SK-N-SH (cell line): ENCODE measurements around the gene PGBD4. TPM values are rescaled to one million over a fixed set of nuclear protein-coding genes. Genes with fewer than 3 reads are reported as not detected.

Experiments used
- CTCF ChIA-PET: fragments of 300-600, 350-600 bp; formaldehyde crosslinking; extraction: SDS; loops from one replicate; lab custom pipeline; 2021; lab: Yijun Ruan, JAX
- POLR2A ChIA-PET: fragments of 350-600 bp; sonication (Branson Sonifier 250); formaldehyde crosslinking; extraction: SDS; loops from one replicate; lab custom pipeline; 2020; ENCODE audit warnings: antibody characterized with exemption, inconsistent platforms; lab: Yijun Ruan, JAX
- DNase-seq: peaks from one replicate; pipeline ENCODE4 v3.0.0; 2012
- H2AFZ ChIP-seq: fragments of 200-600 bp; sonication (generic); 2 replicates; pipeline ENCODE4 v1.8.1; 2016; ENCODE audit warnings: antibody characterized with exemption, mild to moderate bottlenecking, low read depth
- H3F3A ChIP-seq: fragments of 200-600 bp; sonication (generic); replicated peaks from 2 replicates; pipeline ENCODE3; 2016; ENCODE audit warnings: antibody characterized with exemption, mild to moderate bottlenecking; ENCODE audit not compliant: insufficient read depth
- H3K27ac ChIP-seq, 2 experiments: fragments of 200-500 bp in 1 of 2; fragments of 200-600 bp in 1 of 2; sonication (Bioruptor generic) in 1 of 2; sonication (generic), shearing (Covaris generic) in 1 of 2; 2 replicates each; pipeline versions ENCODE4 v1.5.1 to v1.6.1; 2014 to 2016; ENCODE audit warnings: low read depth in 2 of 2, inconsistent platforms in 1 of 2, low read length in 1 of 2, mild to moderate bottlenecking in 1 of 2, mixed read lengths in 1 of 2
- H3K27me3 ChIP-seq: fragments of 200-600 bp; sonication (generic), shearing (Covaris generic); 2 replicates; pipeline ENCODE4 v1.6.1; 2016; ENCODE audit warnings: mixed run types; ENCODE audit not compliant: insufficient read depth
- H3K36me3 ChIP-seq, 2 experiments: fragments of 200-500 bp in 1 of 2; fragments of 200-600 bp in 1 of 2; sonication (Bioruptor generic) in 1 of 2; sonication (generic) in 1 of 2; replicated peaks in 1 of 2; 2 replicates each; pipeline versions ENCODE3 to v1.5.1; 2014 to 2016; ENCODE audit warnings: low read length in 1 of 2, mild to moderate bottlenecking in 1 of 2; ENCODE audit not compliant: insufficient read depth in 2 of 2, control insufficient read depth in 1 of 2
- H3K4me1 ChIP-seq, 2 experiments: fragments of 200-500 bp in 1 of 2; fragments of 200-600 bp in 1 of 2; sonication (Bioruptor generic) in 1 of 2; sonication (generic), shearing (Covaris generic) in 1 of 2; 2 replicates each; pipeline versions ENCODE4 v1.5.1 to v1.6.1; 2014 to 2016; ENCODE audit warnings: low read depth in 1 of 2, low read length in 1 of 2, mixed run types in 1 of 2; ENCODE audit not compliant: insufficient read depth in 2 of 2, control insufficient read depth in 1 of 2
- H3K4me2 ChIP-seq: fragments of 200-600 bp; sonication (generic), shearing (Covaris generic); 2 replicates; pipeline ENCODE4 v1.6.1; 2017; ENCODE audit warnings: mixed run types
- H3K4me3 ChIP-seq, 2 experiments: fragments of 200-500 bp in 1 of 2; fragments of 200-600 bp in 1 of 2; sonication (Bioruptor generic) in 1 of 2; sonication (generic), shearing (Covaris generic) in 1 of 2; 2 replicates each; pipeline versions ENCODE4 v1.5.1 to v1.8.1; 2014 to 2016; ENCODE audit warnings: low read depth in 2 of 2, inconsistent platforms in 1 of 2, low read length in 1 of 2, mild to moderate bottlenecking in 1 of 2, mixed read lengths in 1 of 2, moderate library complexity in 1 of 2
- H3K79me2 ChIP-seq: fragments of 200-600 bp; sonication (generic); 2 replicates; pipeline ENCODE4 v1.8.1; 2017; ENCODE audit warnings: mild to moderate bottlenecking; ENCODE audit not compliant: insufficient read depth
- H3K9ac ChIP-seq: fragments of 200-600 bp; sonication (generic); 2 replicates; pipeline ENCODE4 v1.6.1; 2017; ENCODE audit warnings: mixed run types
- H3K9me2 ChIP-seq: fragments of 200-600 bp; sonication (generic); 2 replicates; pipeline ENCODE4 v1.6.1; 2017; ENCODE audit warnings: mixed run types
- H3K9me3 ChIP-seq: fragments of 200-600 bp; sonication (generic); 2 replicates; pipeline ENCODE4 v1.6.1; 2017; ENCODE audit warnings: mixed run types, mild to moderate bottlenecking, moderate library complexity
- H4K20me1 ChIP-seq: fragments of 200-600 bp; sonication (generic); 2 replicates; pipeline ENCODE4 v1.6.1; 2017; ENCODE audit warnings: mild to moderate bottlenecking, mixed run types; ENCODE audit not compliant: insufficient read depth
- EP300 ChIP-seq, 2 experiments: IDR thresholded peaks; 2 replicates each; pipeline versions ENCODE4 v1.4.0 to v1.6.1; 2012; ENCODE audit warnings: borderline replicate concordance in 1 of 2, low read depth in 1 of 2, low read length in 1 of 2
- EZH2phosphoT487 ChIP-seq: fragments of 200-600 bp; sonication (generic); IDR thresholded peaks from 2 replicates; pipeline ENCODE4 v1.6.1; 2017; ENCODE audit warnings: low read depth, mixed run types, mild to moderate bottlenecking, antibody characterized with exemption, moderate library complexity, borderline replicate concordance
- FOSL2 ChIP-seq: IDR thresholded peaks from 2 replicates; pipeline ENCODE4 v1.4.0; 2012; ENCODE audit warnings: low read depth, mild to moderate bottlenecking, moderate library complexity, borderline replicate concordance
- FOXJ3 ChIP-seq: sonication (generic); formaldehyde crosslinking; IDR thresholded peaks from 2 replicates; pipeline ENCODE4 v1.5.1; 2020; ENCODE audit warnings: mild to moderate bottlenecking, missing genetic modification reagents
- GABPA ChIP-seq: IDR thresholded peaks from 2 replicates; pipeline ENCODE4 v1.4.0; 2012; ENCODE audit warnings: low read depth, mild to moderate bottlenecking
- GATA2 ChIP-seq: sonication (generic); formaldehyde crosslinking; IDR thresholded peaks from 2 replicates; pipeline ENCODE4 v1.5.0; 2020; ENCODE audit warnings: mild to moderate bottlenecking, missing genetic modification reagents
- IRF3 ChIP-seq: fragments of 150-350 bp; IDR thresholded peaks from 2 replicates; pipeline ENCODE4 v1.6.1; 2016; ENCODE audit warnings: mild to moderate bottlenecking, low read depth, low read length
- JUND ChIP-seq: IDR thresholded peaks from 2 replicates; pipeline ENCODE4 v1.4.0; 2012
- MAX ChIP-seq: IDR thresholded peaks from 2 replicates; pipeline ENCODE4 v1.4.0; 2012; ENCODE audit warnings: low read depth
- MEF2A ChIP-seq: IDR thresholded peaks from 2 replicates; pipeline ENCODE4 v1.4.0; 2012; ENCODE audit warnings: low read depth, borderline replicate concordance
- MXI1 ChIP-seq: IDR thresholded peaks from 2 replicates; pipeline ENCODE4 v1.6.1; 2012; ENCODE audit warnings: mild to moderate bottlenecking, low read depth, low read length, improper control_type of control experiment
- NFIC ChIP-seq: IDR thresholded peaks from 2 replicates; pipeline ENCODE4 v1.4.0; 2012; ENCODE audit warnings: borderline replicate concordance
- POLR2AphosphoS5 ChIP-seq: IDR thresholded peaks from 2 replicates; pipeline ENCODE4 v1.6.1; 2012; ENCODE audit warnings: low read depth, low read length
- RAD21 ChIP-seq: IDR thresholded peaks from 2 replicates; pipeline ENCODE4 v1.6.1; 2012; ENCODE audit warnings: mild to moderate bottlenecking, low read length
- TAF1 ChIP-seq: IDR thresholded peaks from 2 replicates; pipeline ENCODE4 v1.6.1; 2012; ENCODE audit warnings: low read depth, mild to moderate bottlenecking, low read length, moderate library complexity, borderline replicate concordance
- TEAD4 ChIP-seq: IDR thresholded peaks from 2 replicates; pipeline ENCODE4 v1.4.0; 2012; ENCODE audit warnings: mild to moderate bottlenecking, borderline replicate concordance; ENCODE audit not compliant: insufficient read depth
- USF1 ChIP-seq: IDR thresholded peaks from 2 replicates; pipeline ENCODE4 v1.4.0; 2012; ENCODE audit warnings: low read depth, borderline replicate concordance
- USF2 ChIP-seq: fragments of 150-350 bp; IDR thresholded peaks from 2 replicates; pipeline ENCODE4 v1.6.1; 2017; ENCODE audit warnings: antibody characterized with exemption, low read length, low read depth, borderline replicate concordance
- WGBS: methylation state at CpG from one replicate; pipeline ENCODE4 v1.1.6; 2017; ENCODE audit warnings: low lambda C conversion rate; 5-methylcytosine and 5-hydroxymethylcytosine counted together
- polyA plus RNA-seq, 3 experiments: library from polyadenylated mRNA; depleted of rRNA; stranded (reverse); fragments of >200 nt; gene quantifications; 2 replicates each; pipeline ENCODE4 v1.2.3, GENCODE V29; 2012

Gene PGBD4
- polyA plus RNA-seq, 1 of the 3 experiments (the other 2 are of a cell fraction), result 0.77 TPM

GRCh38 chr15:34133511-34133910, 31.6 kb downstream of the PGBD4 start:
- Histone ChIP-seq H3K4me2 (no peak overlapping the region), H3K9ac (no peak overlapping the region), H3F3A (peaks cover 7% of the 10 kb centered on the region), H3K36me3 (peaks cover 0 to 31% of the 10 kb centered on the region in 2 experiments), H4K20me1 (no peaks in the 10 kb centered on the region), H3K9me2 (no peaks in the 10 kb centered on the region), H3K27me3 (no peaks in the 10 kb centered on the region), H3K79me2 (no peaks in the 10 kb centered on the region), H3K9me3 (no peaks in the 10 kb centered on the region), H3K4me1 (no peaks in the 10 kb centered on the region), H3K27ac (no peak overlapping the region), H2AFZ (no peak overlapping the region), H3K4me3 (no peak overlapping the region)
- 76% methylated on average over 1 of the region's 1 CpG for WGBS
- ChIA-PET CTCF (interaction anchor here (0.6 to 1.5 kb wide), 3 partner anchors 78 to 454 kb away, joined by 3 to 4 read pairs (median 3); no protein-coding TSS in a partner anchor), POLR2A (no interaction called here)
- TF ChIP-seq MAX, result no peak
- TF ChIP-seq TEAD4, result no peak
- TF ChIP-seq JUND, result no peak
- no peak for TF ChIP-seq NFIC
- TF ChIP-seq TAF1, result no peak
- no peak for TF ChIP-seq POLR2AphosphoS5
- TF ChIP-seq GABPA, result no peak
- no peak for TF ChIP-seq MEF2A
- no peak for TF ChIP-seq IRF3
- no peak for TF ChIP-seq FOXJ3 (CRISPR knock-in tag)
- TF ChIP-seq RAD21, result no peak
- TF ChIP-seq USF2, result no peak
- TF ChIP-seq GATA2 (CRISPR knock-in tag), result no peak
- TF ChIP-seq USF1, result no peak
- no peak for TF ChIP-seq MXI1
- TF ChIP-seq EZH2phosphoT487, result no peak
- TF ChIP-seq EP300 (IDR thresholded peaks at IDR 0.05; ENCODE audit: borderline replicate concordance in 1 of 2, low read depth in 1 of 2, low read length in 1 of 2), result no peak
- TF ChIP-seq FOSL2, result no peak
- DNase-seq, result no peak
